GM19043 (cell line): ENCODE data around the gene ULK2.

Source experiments
- ATAC-seq: cut with Tn5 transposase; IDR thresholded peaks from one replicate; pipeline ENCODE4 v1.9.1; 2021; ENCODE audit warnings: low read depth; ENCODE audit not compliant: unreplicated experiment

Gene ULK2

DNA sequence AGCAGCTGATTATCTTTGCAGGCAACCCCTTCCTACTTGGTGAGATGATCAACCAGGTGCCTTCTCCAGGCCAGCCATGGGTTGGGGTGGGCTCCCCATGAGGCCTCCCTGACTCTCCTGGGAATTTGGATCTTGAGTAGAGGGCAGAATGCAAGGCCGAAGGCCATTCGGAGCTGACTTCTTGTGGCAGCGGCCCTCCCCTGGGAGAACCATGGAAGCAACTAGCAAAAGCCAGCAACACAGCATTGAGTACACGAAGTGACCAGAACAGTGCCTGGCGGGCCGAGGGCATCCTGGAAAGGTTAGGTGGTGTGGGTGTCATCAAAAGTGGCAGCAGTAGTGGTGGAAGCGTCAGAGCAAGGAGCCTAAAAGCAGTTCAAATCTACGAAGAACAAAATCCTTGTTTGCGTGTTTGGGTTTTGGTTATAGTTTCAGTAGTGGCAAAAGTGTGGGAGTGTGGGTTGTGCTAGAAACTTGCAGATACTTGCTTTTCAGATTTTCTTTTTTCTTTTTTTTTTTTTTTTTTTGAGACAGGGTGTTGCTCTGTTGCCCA is 117.6 kb downstream of the ULK2 start:
- ATAC-seq: no peak

GRCh38 chr17:19748807-19749193 is 118.9 kb downstream of the ULK2 start:
- no peak for ATAC-seq

GRCh38 chr17:19747829-19748806 is 119.6 kb downstream of the ULK2 start, which contains the start of gene ALDH3A1:
TSS of gene ALDH3A1 (minus strand) at chr17:19748298. CDS start at chr17:19745129, 3,169 bp downstream.
- ATAC-seq: no peak

DNA sequence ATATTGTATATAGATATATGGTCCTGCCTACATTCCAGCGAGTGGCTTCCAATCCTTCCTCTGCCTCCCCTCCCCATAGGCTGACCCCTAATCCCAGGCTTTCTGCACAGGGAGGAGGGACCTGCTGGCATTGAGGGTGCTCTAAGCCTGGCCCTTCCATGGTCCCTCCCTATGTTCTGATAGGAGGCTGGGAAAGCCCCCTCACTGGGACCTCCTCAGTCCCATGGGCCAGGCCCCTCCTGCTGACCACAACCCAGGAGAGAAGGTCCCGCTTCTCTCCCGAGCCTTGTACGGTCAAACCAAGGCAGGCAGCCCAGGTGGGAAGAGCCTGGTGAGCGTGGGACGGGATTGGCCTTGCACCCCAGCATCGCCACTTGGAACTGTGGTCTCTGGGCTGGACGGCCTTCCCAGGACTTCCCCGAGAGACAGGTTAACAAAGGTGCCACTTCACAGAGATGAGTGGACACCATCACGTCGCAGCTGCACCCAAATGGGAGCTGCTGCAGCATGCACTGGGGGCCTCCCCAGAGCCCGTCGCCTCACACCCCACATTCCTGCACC is 120.5 kb downstream of the ULK2 start:
- ATAC-seq: no peak

DNA sequence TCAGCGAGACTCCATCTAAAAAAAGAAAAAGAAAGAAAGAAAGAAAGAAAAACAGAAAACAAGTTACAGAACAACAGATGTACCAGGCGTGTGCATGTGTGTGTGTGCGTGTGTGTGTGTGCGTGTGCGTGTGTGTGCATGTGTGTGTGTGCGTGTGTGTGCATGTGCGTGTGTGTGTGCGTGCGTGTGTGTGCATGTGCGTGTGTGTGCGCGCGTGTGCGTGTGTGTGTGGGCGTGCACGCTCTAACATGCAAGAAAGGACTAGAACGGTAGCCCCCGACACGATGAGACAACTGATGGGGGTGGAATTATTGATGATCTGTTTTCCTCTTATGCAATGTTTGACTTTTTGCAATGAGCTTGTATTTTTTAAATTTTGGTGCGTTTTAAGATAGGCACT is 121.2 kb downstream of the ULK2 start:
- ATAC-seq: no peak

DNA sequence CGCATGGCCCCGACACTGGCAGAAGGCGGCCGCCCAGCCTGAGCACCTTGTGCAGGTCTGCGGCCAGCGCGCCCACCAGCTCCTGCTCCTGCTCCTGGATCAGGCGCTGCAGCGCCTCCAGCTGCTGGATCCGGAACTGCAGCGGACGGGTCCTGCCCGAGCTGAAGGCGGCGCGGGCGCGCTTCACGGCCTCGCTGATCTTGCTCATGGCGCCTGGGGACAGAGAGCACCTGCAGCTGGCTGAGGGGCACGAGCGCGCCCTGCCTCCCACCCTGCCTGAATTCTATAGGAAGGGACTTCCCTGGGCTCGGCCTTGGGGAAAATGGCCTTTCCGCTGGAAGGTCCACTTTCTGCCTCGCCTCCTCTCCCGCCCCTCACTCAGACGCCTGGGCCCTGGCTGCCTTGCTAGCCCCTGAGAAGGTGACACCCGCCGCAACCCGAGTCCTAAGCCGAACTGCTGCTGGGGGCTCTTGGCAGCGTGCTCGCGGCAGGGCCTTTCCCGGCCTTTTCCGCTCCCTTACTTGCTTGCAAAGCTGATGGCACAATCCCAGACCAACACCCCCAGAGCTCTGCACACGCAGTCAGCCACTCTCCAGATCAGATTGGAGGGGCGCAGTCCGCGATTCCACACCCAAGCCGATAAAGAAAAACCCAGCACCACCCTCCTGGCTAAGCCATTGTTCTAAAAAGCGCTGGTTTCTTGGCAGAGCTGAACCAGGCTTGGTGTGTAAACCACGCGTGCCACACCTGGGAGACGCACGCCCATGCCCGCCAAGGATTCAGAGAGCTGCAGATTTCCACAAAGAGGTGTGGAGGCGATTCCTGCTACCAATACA is 122.6 kb downstream of the ULK2 start:
- peak; percentile 49 for ATAC-seq

- peak; percentile 18 for ATAC-seq
These were observed 123.2 kb downstream of the ULK2 start for GRCh38 chr17:19744492-19744891.

DNA sequence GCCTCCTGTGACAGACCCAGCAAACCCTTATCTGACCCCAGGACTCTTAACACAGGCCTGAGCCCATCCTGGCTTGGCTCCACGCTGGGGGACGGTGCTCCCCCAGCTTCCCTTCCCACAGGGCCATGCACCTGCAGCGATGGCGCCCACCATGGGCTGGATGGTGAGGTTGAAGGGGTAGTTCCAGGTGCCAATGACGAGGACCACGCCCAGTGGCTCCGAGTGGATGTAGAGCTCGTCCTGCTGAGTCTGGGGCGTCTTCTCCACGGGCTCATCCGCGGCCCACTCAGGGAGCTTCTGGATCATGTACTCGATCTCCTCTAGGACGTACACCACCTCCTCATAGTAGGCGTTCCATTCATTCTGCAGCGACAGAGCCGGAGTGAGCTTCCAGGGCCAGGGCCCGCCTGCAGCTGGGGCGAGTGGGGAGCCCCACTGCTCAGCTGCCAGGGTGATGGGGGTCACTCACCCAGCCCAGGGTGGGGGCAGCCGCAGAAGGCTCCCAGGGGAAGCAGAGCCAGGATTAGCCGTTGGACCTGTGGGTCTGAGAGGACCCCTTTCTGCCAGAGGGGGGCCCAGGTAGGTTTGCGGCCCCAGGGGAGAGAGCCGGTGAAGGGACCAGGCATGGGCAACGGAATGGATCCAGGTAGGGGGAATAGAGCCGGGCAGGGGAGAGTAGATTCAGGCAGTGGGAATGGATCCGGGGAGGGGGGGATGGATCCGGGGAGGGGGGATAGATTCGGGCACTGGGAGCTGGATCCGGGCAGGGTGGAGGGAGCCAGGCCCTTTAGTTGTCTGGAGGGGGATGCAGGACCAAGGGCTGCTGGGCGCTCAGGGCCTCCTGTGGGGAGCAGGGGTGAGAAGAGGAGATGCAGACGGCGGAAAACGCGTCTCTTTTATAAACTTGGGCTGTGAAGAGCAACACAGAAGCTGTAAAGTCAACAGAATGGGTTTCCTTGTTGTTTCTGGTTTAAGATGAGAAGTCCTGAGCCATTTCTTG is 124.3 kb downstream of the ULK2 start:
- ATAC-seq: no peak

- ATAC-seq: no peak
These were observed 125.2 kb downstream of the ULK2 start for GRCh38 chr17:19742495-19742894.

GRCh38 chr17:19741832-19742457 is 125.8 kb downstream of the ULK2 start:
- no peak for ATAC-seq

DNA sequence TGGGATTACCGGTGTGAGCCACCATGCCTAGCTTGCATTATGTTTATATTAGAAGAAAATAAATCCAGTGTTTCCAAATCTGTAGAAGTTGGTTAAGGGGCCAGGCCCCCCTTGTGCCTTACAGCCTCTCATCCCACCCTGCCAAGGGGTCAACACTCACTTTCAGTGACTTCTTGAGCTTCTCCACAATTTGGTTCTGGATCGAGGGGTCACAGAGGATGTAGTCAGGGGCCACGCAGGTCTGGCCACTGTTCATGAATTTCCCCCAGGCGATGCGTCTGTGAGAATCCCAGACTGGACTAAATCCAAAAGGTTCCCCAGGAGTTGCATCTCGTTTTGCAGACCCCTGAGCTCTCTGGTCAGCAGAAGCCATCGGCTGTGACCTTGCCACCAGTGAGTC is 126.8 kb downstream of the ULK2 start:
- no peak for ATAC-seq

DNA sequence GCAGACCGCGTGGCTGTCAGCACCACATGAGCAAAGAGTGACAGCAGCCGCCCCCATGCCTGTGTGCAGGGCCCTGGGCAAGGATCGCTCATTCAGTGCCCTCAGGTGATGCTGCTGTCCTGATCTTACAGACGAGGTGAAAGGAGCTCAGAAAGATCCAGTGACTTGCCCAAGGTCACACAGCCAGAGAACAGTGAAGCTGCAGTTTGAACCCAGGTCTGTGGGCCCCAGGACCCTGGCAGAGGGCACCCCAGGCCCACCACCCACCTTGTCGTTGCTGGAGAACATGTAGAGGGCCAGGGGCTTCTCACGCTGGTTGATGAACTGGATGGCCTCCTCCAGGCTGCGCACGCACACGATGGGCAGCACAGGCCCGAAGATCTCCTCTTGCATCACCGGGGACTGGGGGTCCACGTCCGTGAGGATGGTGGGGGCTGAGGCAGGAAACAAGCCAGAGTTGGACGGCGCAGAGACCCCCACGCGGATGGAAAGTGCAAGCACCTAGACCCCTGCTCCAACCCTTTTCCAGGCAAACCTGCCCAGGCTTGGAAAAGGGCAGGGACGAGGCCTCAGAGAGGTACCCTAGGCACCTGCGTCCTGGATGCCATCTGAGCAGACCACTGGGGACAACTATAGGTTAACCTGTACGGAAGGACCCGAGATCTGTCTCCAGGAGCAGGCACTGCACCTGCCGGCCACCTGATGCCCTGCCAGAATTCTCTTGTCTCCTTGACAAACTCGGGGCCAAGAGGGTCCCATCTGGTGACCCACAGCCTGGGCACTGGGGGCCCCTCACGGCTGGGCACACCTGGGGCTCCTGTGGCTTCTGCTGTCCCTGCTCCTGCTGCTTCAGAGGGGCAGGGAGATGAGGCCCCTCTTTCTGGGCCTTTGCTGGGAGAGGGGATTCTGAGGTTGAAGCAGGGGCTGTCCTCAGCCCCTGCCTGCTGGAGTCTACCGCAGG is 128.2 kb downstream of the ULK2 start:
- no peak for ATAC-seq

- no peak for ATAC-seq
These were observed 129.0 kb downstream of the ULK2 start for GRCh38 chr17:19738757-19739156.

DNA sequence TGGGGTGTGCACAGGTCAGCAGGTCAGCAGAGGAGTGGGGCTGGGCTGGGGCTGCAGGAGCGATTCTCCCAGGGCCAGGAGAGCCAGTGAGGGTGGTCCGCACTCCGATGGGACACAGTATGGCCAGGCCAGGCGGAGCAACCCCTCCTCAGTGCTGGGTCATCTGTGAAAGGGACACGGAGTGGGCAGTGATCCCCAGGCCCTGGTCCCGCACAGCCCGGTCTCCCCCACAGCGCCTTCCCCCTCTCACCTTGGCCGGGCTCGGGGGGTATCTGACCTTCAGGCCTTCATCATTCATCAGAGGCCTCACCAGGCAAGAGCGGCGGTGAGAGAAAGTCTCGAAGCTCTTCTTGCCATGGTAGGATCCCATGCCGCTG is 129.7 kb downstream of the ULK2 start:
- ATAC-seq: no peak

DNA sequence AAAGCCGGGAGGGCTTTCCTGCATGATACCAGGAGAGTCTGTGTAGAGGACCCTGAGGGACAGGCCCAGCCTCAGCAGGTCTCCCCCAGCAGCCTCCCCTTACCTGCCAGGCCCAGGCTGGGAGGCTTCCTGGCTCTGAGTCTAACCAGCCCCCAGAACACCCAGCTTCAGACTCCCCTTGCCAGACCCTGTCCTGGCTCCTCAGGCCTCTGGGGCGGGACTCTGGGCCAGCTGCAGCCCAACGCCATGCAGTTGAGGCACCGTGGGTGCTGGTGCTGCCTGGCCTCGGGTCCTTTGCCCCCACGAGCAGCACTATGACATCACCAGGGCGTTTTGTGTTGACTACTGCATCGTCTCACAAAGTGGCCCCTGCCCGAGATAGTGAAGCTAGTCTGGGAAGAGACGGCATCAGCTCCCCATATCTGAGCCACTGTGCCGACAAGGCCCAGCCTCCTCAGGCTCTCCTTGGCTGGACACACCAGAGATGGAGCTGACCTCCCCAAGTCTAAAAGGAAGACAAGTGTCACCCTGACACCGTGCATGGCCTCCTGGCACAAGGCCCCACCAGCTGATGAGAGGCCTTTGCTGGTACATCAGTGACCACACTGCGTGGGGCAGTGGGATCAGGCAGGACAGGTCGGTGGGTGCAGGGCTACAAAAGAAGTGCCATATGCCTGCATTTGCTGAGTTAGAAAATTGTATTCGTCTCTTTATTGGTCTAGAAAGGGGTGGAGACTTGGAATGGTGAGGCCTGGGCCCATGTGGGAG is 130.2 kb downstream of the ULK2 start:
- no peak for ATAC-seq

DNA sequence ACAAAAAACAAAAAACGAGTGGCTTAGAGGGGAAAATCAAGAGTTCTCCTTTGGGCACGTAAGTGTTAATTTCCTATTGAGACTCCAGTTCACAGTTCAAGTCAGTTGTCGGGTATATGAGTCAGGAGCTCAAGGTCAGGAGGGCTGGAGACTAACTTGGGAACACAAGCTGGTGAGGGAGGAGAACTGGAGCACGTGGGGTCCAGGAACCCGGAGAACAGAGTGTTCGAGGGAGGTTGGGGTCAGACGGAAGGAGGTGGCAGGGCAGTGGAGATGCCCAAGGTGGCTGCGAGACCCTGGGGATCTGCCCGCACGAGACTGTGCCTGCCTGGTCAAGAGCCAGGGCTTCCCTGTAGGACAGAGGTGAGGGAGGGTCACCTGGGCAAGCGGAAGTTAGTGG is 131.7 kb downstream of the ULK2 start:
- ATAC-seq: no peak

DNA sequence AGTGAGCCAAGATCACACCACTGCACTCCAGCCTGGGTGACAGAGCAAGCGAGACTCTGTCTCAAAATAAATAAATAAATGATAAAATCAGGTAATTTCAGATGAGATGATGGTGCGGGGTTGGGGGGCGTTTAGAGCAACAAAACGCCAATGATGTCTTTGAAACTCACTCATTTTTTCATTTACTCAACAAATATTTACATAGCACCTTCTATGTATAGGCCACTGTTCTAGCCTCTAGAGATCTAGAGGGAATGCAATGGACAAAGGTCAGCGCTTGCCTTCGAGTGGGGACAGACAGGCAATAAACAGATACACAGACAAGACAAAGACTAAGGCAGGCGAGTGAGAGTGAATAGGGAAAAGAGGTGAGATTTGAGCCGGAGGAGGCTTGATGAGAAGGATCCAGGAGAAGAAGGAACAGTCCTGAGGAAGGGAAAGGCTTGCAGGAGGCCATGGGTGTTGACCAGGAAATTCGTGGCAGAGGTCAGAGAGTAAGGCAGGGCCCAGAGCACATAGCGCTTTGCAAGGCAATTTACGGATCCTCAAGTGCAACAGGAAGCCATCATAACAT is 133.7 kb downstream of the ULK2 start:
- ATAC-seq: no peak
